Activated B cell treated with CpG ODN at 0.5 μM for 24 hours (primary cell): ENCODE data around the gene ZNF724. TPM values are rescaled to one million over a fixed set of nuclear protein-coding genes. Genes with fewer than 3 reads are reported as not detected.

Experiments
- ATAC-seq: fragments of 200-7000 bp; cut with Tn5 transposase; one replicate; pipeline ENCODE4 v1.10.0; 2021; ENCODE audit warnings: low read depth, mild to moderate bottlenecking, moderate library complexity
- CTCF ChIA-PET: fragments of 350-600 bp; sonication (Branson Sonifier 250); formaldehyde crosslinking; loops from one replicate; lab custom pipeline; 2021; ENCODE audit warnings: antibody characterized with exemption; lab: Charles Lee
- POLR2A ChIA-PET: fragments of 350-600 bp; sonication (Branson Sonifier 250); formaldehyde crosslinking; loops from one replicate; lab custom pipeline; 2021; ENCODE audit warnings: antibody characterized with exemption; lab: Charles Lee
- DNase-seq: peaks from one replicate; pipeline ENCODE4 v3.0.0; 2022
- H3K27ac Mint-ChIP-seq: one replicate; pipeline ENCODE4 v1.8.0; 2020; ENCODE audit warnings: mixed read lengths
- H3K27me3 Mint-ChIP-seq: one replicate; pipeline ENCODE4 v1.8.0; 2021; ENCODE audit warnings: mixed read lengths
- H3K36me3 Mint-ChIP-seq: one replicate; pipeline ENCODE4 v1.8.0; 2021; ENCODE audit warnings: low read depth, mixed read lengths
- H3K4me1 Mint-ChIP-seq: one replicate; pipeline ENCODE4 v1.8.0; 2021; ENCODE audit warnings: mixed read lengths
- H3K4me3 Mint-ChIP-seq: one replicate; pipeline ENCODE4 v1.8.0; 2020; ENCODE audit warnings: mild to moderate bottlenecking, mixed read lengths
- H3K9me3 Mint-ChIP-seq: one replicate; pipeline ENCODE4 v1.8.0; 2020; ENCODE audit warnings: mixed read lengths
- intact Hi-C: fragments of 100-400 bp; cut with micrococcal nuclease; formaldehyde crosslinking; loops from one replicate; pipeline ENCODE4 v1.15.1; 2024
- total RNA-seq: library from RNA; stranded (reverse); gene quantifications from 2 replicates; pipeline ENCODE4 v1.2.3, GENCODE V29; 2022
- TF ChIP-seq, protein P1 (sequence below): fragments of 200-600 bp; IDR thresholded peaks from one replicate; pipeline ENCODE4 v1.8.0; 2022; ENCODE audit warnings: antibody characterized with exemption, mild to moderate bottlenecking

The ZNF724 gene
- total RNA-seq, 1 donor from 2014 or later = 8.0 TPM

DNA sequence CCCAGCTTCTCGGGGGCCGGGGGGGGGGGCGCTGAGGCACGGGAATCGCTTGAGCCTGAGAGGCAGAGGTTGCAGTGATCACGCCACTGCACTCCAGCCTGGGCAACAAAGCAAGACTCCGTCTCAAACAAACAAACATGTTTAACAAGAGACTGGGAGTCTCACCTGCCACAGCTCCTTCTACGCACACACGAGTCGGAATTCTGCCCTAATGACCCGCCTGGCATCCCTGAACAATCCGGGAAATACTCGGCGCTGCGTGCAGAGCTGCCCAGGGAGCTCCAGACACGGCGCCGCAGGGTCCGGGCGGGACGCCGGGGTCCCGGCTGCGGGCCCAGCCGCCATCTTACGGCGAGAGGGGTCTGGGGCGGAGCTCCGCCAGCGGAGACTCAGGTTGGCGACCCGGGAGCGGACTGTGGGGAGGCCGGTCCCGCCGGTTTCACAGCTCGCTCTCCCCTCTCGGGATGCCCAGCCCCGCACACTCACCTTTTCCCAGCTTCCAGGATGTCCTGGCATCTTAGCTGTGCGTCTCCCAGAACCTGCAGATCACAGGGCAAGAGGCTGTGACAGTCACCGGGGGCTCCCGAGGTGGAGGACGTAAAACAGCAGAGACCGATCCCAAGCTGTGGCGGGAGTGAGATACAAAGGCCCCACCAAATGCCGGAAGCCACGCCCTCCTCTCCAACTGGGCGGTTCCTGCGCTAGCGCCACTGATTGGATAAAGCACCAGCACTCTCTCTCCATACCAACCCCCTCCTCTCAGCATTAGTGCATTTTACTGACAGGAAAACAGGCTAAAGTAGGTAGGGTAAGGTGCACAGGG, 23.6 kb upstream of the ZNF724 start:
- Mint-ChIP-seq H3K9me3 (no peaks in the 10 kb centered on the region), H3K36me3 (peaks cover 29% of the 10 kb centered on the region), H3K4me1 (peaks cover 30% of the 10 kb centered on the region), H3K4me3 (peak overlapping the region; percentile 97), H3K27me3 (no peaks in the 10 kb centered on the region), H3K27ac (peak overlapping the region; percentile 90)
- ChIA-PET CTCF (interaction anchor here (1.0 to 1.3 kb wide), 3 partner anchors 10 to 24 kb away, joined by 3 to 5 read pairs (median 3); partner anchors contain the start of gene ZNF724), POLR2A (interaction anchor here (0.5 to 3.3 kb wide), 14 partner anchors 10 to 813 kb away, joined by 3 to 34 read pairs (median 6); partner anchors contain the start of genes ZNF254, ZNF675, ZNF681 and ZNF724)
- intact Hi-C loops = loop anchor here (1.0 to 5.0 kb wide), 8 partner anchors 24 to 1507 kb away; partner anchors contain the start of genes ZNF100, ZNF254, ZNF681 and ZNF724
- ATAC-seq = peak; percentile 98
- peak; percentile 89 for DNase-seq
- TF ChIP-seq, protein P1, sequence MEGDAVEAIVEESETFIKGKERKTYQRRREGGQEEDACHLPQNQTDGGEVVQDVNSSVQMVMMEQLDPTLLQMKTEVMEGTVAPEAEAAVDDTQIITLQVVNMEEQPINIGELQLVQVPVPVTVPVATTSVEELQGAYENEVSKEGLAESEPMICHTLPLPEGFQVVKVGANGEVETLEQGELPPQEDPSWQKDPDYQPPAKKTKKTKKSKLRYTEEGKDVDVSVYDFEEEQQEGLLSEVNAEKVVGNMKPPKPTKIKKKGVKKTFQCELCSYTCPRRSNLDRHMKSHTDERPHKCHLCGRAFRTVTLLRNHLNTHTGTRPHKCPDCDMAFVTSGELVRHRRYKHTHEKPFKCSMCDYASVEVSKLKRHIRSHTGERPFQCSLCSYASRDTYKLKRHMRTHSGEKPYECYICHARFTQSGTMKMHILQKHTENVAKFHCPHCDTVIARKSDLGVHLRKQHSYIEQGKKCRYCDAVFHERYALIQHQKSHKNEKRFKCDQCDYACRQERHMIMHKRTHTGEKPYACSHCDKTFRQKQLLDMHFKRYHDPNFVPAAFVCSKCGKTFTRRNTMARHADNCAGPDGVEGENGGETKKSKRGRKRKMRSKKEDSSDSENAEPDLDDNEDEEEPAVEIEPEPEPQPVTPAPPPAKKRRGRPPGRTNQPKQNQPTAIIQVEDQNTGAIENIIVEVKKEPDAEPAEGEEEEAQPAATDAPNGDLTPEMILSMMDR = no peak

DNA sequence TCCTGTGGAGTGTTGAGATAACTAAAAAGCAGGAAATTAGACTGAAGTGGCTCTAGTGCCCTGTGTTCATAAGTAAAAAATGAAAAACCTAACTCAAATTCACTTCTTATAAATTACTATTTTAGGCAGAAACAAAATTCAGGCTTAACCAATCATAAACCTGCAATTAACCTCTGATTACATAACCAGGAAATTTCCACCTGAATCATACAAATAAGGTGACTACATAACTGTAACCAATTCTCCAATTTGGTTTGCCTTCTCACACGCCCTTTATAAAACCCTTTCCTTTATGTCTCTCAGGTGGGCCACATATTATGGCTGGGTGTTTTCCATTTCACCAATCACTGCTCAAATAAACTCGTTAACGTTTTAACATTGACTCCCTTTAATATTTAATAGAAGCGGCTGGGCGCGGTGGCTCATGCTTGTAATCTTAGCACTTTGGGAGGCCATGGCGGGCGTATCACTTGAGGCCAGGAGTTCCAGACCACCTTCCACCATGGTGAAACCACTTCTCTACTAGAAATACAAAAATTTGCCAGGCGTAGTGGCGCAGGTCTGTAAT, 22.9 kb upstream of the ZNF724 start:
- H3K4me1 Mint-ChIP-seq = peaks cover 30% of the 10 kb centered on the region
- CTCF ChIA-PET = interaction anchor here (1.0 to 1.3 kb wide), 2 partner anchors 13 to 23 kb away, joined by 3 to 5 read pairs; partner anchors contain the start of gene ZNF724
- intact Hi-C loops = loop anchor here (5.0 kb wide), 3 partner anchors 201 to 814 kb away; partner anchors contain the start of genes ZNF254 and ZNF681
- ATAC-seq = no peak
- H3K9me3 Mint-ChIP-seq = no peaks in the 10 kb centered on the region
- no peaks in the 10 kb centered on the region for H3K27me3 Mint-ChIP-seq
- peak overlapping the region; percentile 86 for H3K27ac Mint-ChIP-seq
- peak overlapping the region; percentile 97 for H3K4me3 Mint-ChIP-seq
- TF ChIP-seq, protein P1 = no peak
- POLR2A ChIA-PET = interaction anchor here (0.6 to 3.3 kb wide), 11 partner anchors 9 to 814 kb away, joined by 4 to 34 read pairs (median 6); partner anchors contain the start of genes ZNF254, ZNF675, ZNF681 and ZNF724
- H3K36me3 Mint-ChIP-seq = peaks cover 34% of the 10 kb centered on the region
- no peak for DNase-seq

DNA sequence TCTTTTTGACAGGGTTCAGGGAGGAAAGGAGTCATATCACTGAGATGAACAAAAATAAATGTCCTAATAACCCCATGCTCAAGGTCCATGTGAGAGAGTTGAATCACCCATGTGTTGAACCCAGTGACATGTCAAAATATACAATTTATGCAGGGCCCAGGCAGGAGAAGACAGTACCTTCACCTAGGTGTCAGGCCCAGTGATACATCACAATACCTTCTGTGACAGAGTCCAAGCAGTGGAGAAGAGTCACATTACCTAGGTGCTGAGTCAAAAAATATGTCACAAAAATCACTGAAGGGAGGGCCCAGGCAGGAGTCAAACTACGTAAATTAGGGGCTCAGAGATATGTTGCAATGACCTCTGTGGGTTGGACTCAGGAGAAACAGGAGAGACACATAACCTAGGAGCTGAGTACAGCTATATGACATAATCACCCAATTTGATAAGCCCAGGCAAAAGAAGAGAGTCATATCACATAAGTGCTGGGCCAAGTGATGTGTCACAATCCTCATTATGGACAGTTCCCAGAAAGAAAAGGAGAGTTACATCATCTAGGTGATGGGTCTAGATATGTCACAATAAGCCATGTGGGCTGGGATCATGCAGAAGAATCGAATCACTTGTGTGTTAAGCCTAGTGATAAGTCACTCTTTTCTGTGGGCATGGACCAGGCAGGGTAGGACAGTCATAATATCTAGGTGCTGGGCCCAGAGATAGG, 13.8 kb upstream of the ZNF724 start:
- CTCF ChIA-PET = no interaction called here
- H3K27me3 Mint-ChIP-seq = no peaks in the 10 kb centered on the region

DNA sequence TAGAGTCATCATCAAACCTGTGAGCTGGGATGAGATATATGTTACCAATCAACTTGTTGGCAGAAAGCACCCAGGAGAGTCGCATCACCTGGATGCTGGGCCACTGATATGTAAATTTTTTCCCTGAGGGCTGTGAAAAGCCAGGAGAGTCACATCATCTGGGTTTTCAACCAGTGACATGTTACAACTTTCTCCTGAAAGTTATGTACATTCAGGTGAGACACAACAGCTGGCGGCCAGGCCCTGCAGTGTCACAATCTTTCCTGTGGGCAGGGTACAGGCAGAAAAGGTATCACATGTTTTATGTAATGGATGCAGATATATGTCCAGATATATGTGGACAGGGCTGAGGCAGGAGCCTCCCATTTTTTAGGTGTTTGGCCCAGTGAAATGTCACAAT, 13.2 kb upstream of the ZNF724 start:
- ChIA-PET CTCF (no interaction called here), POLR2A (interaction anchor here (1.2 kb wide), 1 partner anchor 10 kb away, joined by 4 read pairs; no protein-coding TSS in a partner anchor)
- DNase-seq (no peak), ATAC-seq (no peak)
- H3K36me3 Mint-ChIP-seq = peaks cover 65% of the 10 kb centered on the region
- H3K27ac Mint-ChIP-seq = no peak overlapping the region
- H3K9me3 Mint-ChIP-seq = no peaks in the 10 kb centered on the region
- H3K4me1 Mint-ChIP-seq = no peaks in the 10 kb centered on the region
- H3K27me3 Mint-ChIP-seq = no peaks in the 10 kb centered on the region
- no peak overlapping the region for H3K4me3 Mint-ChIP-seq
- intact Hi-C loops = no loop called here
- TF ChIP-seq, protein P1 = no peak

More for the DNA sequence above, 13.8 kb upstream of the ZNF724 start:
- TF ChIP-seq, protein P1 = no peak
- Mint-ChIP-seq H3K4me1 (no peaks in the 10 kb centered on the region), H3K36me3 (peaks cover 65% of the 10 kb centered on the region), H3K9me3 (no peaks in the 10 kb centered on the region), H3K27ac (no peak overlapping the region), H3K4me3 (no peak overlapping the region)
- POLR2A ChIA-PET = interaction anchor here (1.2 kb wide), 1 partner anchor 10 kb away, joined by 4 read pairs; no protein-coding TSS in a partner anchor
- intact Hi-C loops = no loop called here
- DNase-seq = no peak
- no peak for ATAC-seq
